HepG2 (cell line): ENCODE results near the gene IRX3. TPM values are rescaled to one million over a fixed set of nuclear protein-coding genes. Genes with fewer than 3 reads are reported as not detected.
A peak's percentile ranks its signal among the peaks of the same experiment; 100 is the strongest.

Source experiments
- ATAC-seq: fragments of 200-7000 bp; cut with Tn5 transposase; 3 replicates; pipeline ENCODE4 v1.9.1; 2020; ENCODE audit warnings: mild to moderate bottlenecking, moderate library complexity
- BruUV-seq: library from RNA; stranded (reverse); fragments of 400-500 nt; replicated peaks from 2 replicates; lab custom pipeline; 2021; lab: Mats Ljungman, UMichigan
- CTCF ChIA-PET: fragments of 300-600 bp; formaldehyde crosslinking; extraction: SDS; loops from one replicate; lab custom pipeline; 2021; ENCODE audit warnings: low total read pairs, inconsistent platforms, low intra/inter-chr PET ratio; lab: Yijun Ruan, JAX
- POLR2A ChIA-PET: fragments of 350-600 bp; sonication (Branson Sonifier 250); formaldehyde crosslinking; loops from one replicate; lab custom pipeline; 2020; ENCODE audit warnings: antibody characterized with exemption, inconsistent platforms; lab: Yijun Ruan, JAX
- DNase-seq: peaks from one replicate; pipeline ENCODE4 v3.0.0-alpha.2; 2015; ENCODE audit warnings: low spot score
- FAIRE-seq: peaks from 3 replicates; lab custom pipeline; 2011; peaks lifted over from hg19 to GRCh38; lab: Jason Lieb, UNC
- H2AFZ ChIP-seq: one replicate; pipeline ENCODE4 v1.6.1; 2011; ENCODE audit warnings: low read length, inconsistent platforms
- H3K27ac ChIP-seq: fragments of 300-600 bp; 3 replicates; pipeline ENCODE4 v1.8.0; 2011; ENCODE audit warnings: mixed run types, mild to moderate bottlenecking, mixed read lengths, low read length, inconsistent platforms; ENCODE audit not compliant: insufficient read depth; ENCODE audit errors: extremely low read length
- H3K27me3 ChIP-seq, 2 experiments: fragments of 200-600 bp in 1 of 2; 2 replicates in 1 of 2; 3 replicates in 1 of 2; pipeline versions ENCODE4 v1.6.0 to v1.8.0; 2011; ENCODE audit warnings: low read length in 2 of 2, mild to moderate bottlenecking in 2 of 2, moderate library complexity in 2 of 2, inconsistent platforms in 1 of 2; ENCODE audit not compliant: insufficient read depth in 2 of 2, control insufficient read depth in 1 of 2
- H3K36me3 ChIP-seq, 2 experiments: fragments of 200-600 bp in 1 of 2; replicated peaks in 1 of 2; 2 replicates in 1 of 2; 3 replicates in 1 of 2; pipeline versions ENCODE4 v1.5.1 to v1.8.0; 2011; ENCODE audit warnings: low read length in 2 of 2, inconsistent platforms in 1 of 2; ENCODE audit not compliant: insufficient read depth in 2 of 2, control insufficient read depth in 1 of 2
- H3K4me1 ChIP-seq: 2 replicates; pipeline ENCODE4 v1.5.1; 2012; ENCODE audit warnings: low read length, inconsistent platforms; ENCODE audit not compliant: insufficient read depth
- H3K4me2 ChIP-seq: 2 replicates; pipeline ENCODE4 v1.6.0; 2011; ENCODE audit warnings: low read depth, low read length, inconsistent platforms
- H3K4me3 ChIP-seq, 3 experiments: fragments of 200-600 bp in 1 of 3; sonication (generic), shearing (Covaris generic) in 1 of 3; replicated peaks in 1 of 3; 2 replicates each; pipeline ENCODE4 v1.5.1; 2011 to 2016; ENCODE audit warnings: low read length in 3 of 3, inconsistent platforms in 2 of 3, low read depth in 2 of 3, mild to moderate bottlenecking in 2 of 3, control low read depth in 1 of 3, mixed read lengths in 1 of 3; ENCODE audit not compliant: insufficient read depth in 1 of 3
- H3K79me2 ChIP-seq: one replicate; pipeline ENCODE4 v1.6.1; 2011; ENCODE audit warnings: low read length, inconsistent platforms; ENCODE audit not compliant: insufficient read depth
- H3K9ac ChIP-seq: 2 replicates; pipeline ENCODE4 v1.6.0; 2011; ENCODE audit warnings: mild to moderate bottlenecking, low read depth, low read length, inconsistent platforms; ENCODE audit not compliant: insufficient read depth
- H3K9me3 ChIP-seq: 2 replicates; pipeline ENCODE4 v1.5.1; 2012; ENCODE audit warnings: mild to moderate bottlenecking, low read length
- H4K20me1 ChIP-seq: 2 replicates; pipeline ENCODE4 v1.6.0; 2011; ENCODE audit warnings: inconsistent platforms, mild to moderate bottlenecking, low read length, moderate library complexity; ENCODE audit not compliant: insufficient read depth
- ARID2 ChIP-seq: sonication (generic); formaldehyde crosslinking; IDR thresholded peaks from 2 replicates; pipeline ENCODE4 v1.8.1; 2022; ENCODE audit warnings: mild to moderate bottlenecking, missing genetic modification reagents, borderline replicate concordance
- ARID4A ChIP-seq: sonication (generic); formaldehyde crosslinking; IDR thresholded peaks from 2 replicates; pipeline ENCODE4 v1.5.0; 2020; ENCODE audit warnings: mild to moderate bottlenecking, missing genetic modification reagents, borderline replicate concordance
- MXD1 ChIP-seq: sonication (generic); formaldehyde crosslinking; IDR thresholded peaks from 2 replicates; pipeline ENCODE4 v1.4.0; 2020; ENCODE audit warnings: mild to moderate bottlenecking, missing genetic modification reagents
- U2AF2 ChIP-seq: fragments of 200-400 bp; formaldehyde crosslinking; IDR thresholded peaks from 2 replicates; pipeline ENCODE4 v1.6.1; 2017; ENCODE audit warnings: low read depth, mild to moderate bottlenecking, low read length
- ZNF350 ChIP-seq: sonication (generic); formaldehyde crosslinking; IDR thresholded peaks from 2 replicates; pipeline ENCODE4 v1.4.0; 2020; ENCODE audit warnings: mild to moderate bottlenecking, low read depth, missing genetic modification reagents, borderline replicate concordance
- ZNF414 ChIP-seq: sonication (generic); formaldehyde crosslinking; IDR thresholded peaks from 2 replicates; pipeline ENCODE4 v1.5.0; 2020; ENCODE audit warnings: missing genetic modification reagents
- ZNF704 ChIP-seq: sonication (generic); formaldehyde crosslinking; IDR thresholded peaks from 2 replicates; pipeline ENCODE4 v1.8.1; 2023; ENCODE audit warnings: mild to moderate bottlenecking, inconsistent platforms, moderate library complexity, missing genetic modification reagents, borderline replicate concordance
- ZNF75D ChIP-seq: sonication (generic); formaldehyde crosslinking; IDR thresholded peaks from 2 replicates; pipeline ENCODE4 v1.8.1; 2023; ENCODE audit warnings: missing genetic modification reagents, mild to moderate bottlenecking, borderline replicate concordance
- WGBS: methylation state at CpG from one replicate; pipeline ENCODE4 v1.1.6; 2017; ENCODE audit warnings: low lambda C conversion rate; 5-methylcytosine and 5-hydroxymethylcytosine counted together
- in situ Hi-C: cut with HindIII; loops from 2 replicates; pipeline ENCODE4 v1.10.0; 2017; ENCODE audit warnings: low pct_unique_long_range_greater_than_20kb; ENCODE audit not compliant: extremely low pct_ligation_motif_present
- intact Hi-C: fragments of 100-400 bp; cut with micrococcal nuclease; formaldehyde crosslinking; loops from one replicate; pipeline ENCODE4 v1.10.0; 2022; ENCODE audit not compliant: unreplicated experiment
- polyA plus RNA-seq, 8 experiments: library from polyadenylated mRNA; depleted of rRNA in 3 of 8; stranded (reverse) in 7 of 8; unstranded in 1 of 8; fragments of >200 nt; fragmentation: Illumina TruSeq in 4 of 8; extraction: Trizol in 4 of 8; gene quantifications; 2 replicates each; pipeline versions ENCODE4 v1.2.1 to v1.2.3, GENCODE V29; 2011 to 2016; ENCODE audit warnings: low read depth in 4 of 8, missing spikeins in 1 of 8, mixed read lengths in 1 of 8; ENCODE audit not compliant: insufficient read depth in 1 of 8
- total RNA-seq, 5 experiments: library from RNA; depleted of rRNA; stranded (reverse); fragments of >200 nt; fragmentation: Illumina TruSeq; extraction: Trizol; gene quantifications; 2 replicates each; pipeline ENCODE4 v1.2.3, GENCODE V29; 2016; ENCODE audit warnings: low read depth in 1 of 5

IRX3 gene
- total and polyA plus RNA-seq, 2 of the 13 experiments (the other 11 are each of a cell fraction or from before 2014, with no cell fraction given): 9.2 to 16.4 TPM

GRCh38 chr16:54288030-54288834 lies 1.6 kb upstream of the IRX3 start (continued):
- TF ChIP-seq ZNF414 (CRISPR knock-in tag) (no peak), ZNF704 (no peak)

GRCh38 chr16:54287131-54288029 lies 793 bp upstream of the IRX3 start:
- H3K9ac ChIP-seq: peak overlapping the region; percentile 81
- no peak overlapping the region for H2AFZ ChIP-seq
- BruUV-seq: no TSS peak
- DNase-seq (no peak), ATAC-seq (no peak), FAIRE-seq (no peak)
- intact Hi-C loops (loop anchor here (2.0 to 10.0 kb wide), 6 partner anchors 113 to 743 kb away; no protein-coding TSS in a partner anchor), in situ Hi-C loops (loop anchor here (10.0 kb wide), 1 partner anchor 513 kb away; no protein-coding TSS in a partner anchor)
- no peaks in the 10 kb centered on the region for H3K27me3 ChIP-seq
- peak overlapping the region; percentile 54 for H3K27ac ChIP-seq
- peaks cover 19% of the 10 kb centered on the region for H3K79me2 ChIP-seq
- H3K4me2 ChIP-seq: peak overlapping the region; percentile 84
- H4K20me1 ChIP-seq: no peaks in the 10 kb centered on the region
- H3K4me1 ChIP-seq: peaks cover 22% of the 10 kb centered on the region
- CTCF ChIA-PET: no interaction called here
- H3K9me3 ChIP-seq: no peaks in the 10 kb centered on the region
- WGBS: 94% methylated on average over 49 of the region's 61 CpGs
- peaks cover 0 to 1% of the 10 kb centered on the region in 2 experiments; a peak in 3 of 5 replicates for H3K36me3 ChIP-seq
- peak overlapping the region; percentile 87 to 98 (median 88); a peak in 5 of 6 replicates for H3K4me3 ChIP-seq
- POLR2A ChIA-PET: interaction anchor here (0.7 to 2.0 kb wide), 4 partner anchors 17 to 123 kb away, joined by 3 to 8 read pairs (median 6); no protein-coding TSS in a partner anchor
- no peak for TF ChIP-seq ARID2 (CRISPR knock-in tag)
- no peak for TF ChIP-seq ZNF75D
- TF ChIP-seq MXD1 (CRISPR knock-in tag): 0 out of 2 replicates have a peak, but pooled peaks have one; percentile 27
- TF ChIP-seq U2AF2: no peak
- no peak for TF ChIP-seq ARID4A (CRISPR knock-in tag)
- no peak for TF ChIP-seq ZNF350 (CRISPR knock-in tag)
